ENCODE measurements around the gene N4BP2L2.

N4BP2L2 gene

DNA sequence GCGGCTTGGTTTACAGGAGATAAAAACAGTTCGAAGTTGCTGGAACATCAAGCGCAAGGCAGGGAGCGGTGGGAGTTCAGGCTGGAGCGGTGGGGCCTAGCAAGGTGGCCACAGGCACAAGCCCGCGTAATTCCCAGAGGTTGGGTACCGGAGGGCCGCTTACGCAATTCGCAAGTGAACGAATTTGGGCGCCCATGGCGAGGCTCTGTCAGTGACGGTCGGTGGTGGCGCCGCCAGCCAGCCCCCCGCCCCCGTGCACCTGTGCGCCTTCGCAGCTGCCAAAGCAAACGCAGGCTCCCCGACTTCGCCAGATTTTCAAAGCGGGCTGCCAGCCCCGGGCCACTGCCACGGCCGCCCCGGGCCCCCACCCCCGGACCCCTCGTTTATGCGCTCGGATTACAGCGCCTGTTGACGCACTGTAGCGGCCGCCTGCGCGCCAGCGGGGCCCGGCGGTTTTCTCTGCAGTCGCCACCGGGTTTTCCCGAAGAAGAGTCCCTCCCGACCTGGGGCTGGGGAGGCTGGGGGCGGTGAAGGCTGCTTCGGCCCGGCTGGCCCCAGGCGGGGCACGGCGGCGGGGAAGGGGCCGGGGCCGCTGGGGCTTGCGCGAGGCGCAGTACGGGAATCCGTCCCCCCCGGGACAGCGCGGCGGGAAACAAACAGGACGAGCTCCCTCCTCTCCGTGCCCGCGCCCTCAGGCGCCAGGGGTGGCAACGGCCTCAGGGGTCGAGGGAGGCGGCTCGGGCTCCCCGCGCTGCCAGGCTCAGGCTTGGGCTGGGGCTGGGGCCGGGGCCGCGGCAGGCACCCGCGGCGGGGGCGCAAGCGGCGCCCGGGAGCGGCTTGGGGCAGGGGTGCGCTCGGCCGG lies 111.4 kb downstream of the N4BP2L2 start:
- DNase-seq, result peak in 43 of 56 donors; percentile 26 to 71 (median 46)

DNA sequence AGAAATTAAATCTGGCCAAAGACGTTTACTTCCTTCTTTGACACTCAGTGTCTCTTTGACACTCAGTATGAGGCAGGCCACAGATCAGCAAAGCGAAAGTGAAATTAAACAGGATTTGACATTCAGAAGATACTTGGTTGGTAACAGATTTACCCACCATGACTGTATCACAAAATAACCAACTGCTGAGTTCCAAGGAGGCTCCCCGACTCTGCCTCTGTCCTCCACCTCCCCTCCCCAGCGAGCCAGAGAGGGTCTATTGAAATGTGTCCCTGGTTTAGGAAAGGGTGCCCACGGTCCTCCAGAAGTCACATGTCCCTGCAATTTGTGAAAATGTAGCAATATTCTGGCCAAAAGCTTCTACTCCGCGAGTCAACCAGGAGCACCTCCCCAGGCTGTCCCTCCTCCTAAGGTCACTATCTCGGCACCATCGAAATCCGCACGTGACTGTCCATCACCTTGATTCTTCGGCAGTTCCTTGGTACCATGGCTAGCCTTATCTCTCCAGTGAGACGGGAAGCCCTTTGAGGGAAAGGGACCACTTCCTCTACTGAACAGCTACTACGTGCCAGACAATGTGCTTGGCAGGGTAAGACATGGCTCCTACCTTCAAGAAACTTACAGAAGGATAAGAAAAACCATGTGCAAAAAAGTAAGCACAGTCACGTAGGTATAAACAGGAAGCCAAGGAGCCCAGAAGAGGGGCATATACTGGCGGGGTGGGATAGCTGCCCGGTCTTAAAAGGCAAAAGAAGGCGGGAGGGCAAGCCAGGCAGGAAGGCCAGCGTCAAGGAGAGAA lies 112.2 kb downstream of the N4BP2L2 start:
- DNase-seq, result peak in 5 of 56 donors; percentile 22 to 50 (median 24)

DNA sequence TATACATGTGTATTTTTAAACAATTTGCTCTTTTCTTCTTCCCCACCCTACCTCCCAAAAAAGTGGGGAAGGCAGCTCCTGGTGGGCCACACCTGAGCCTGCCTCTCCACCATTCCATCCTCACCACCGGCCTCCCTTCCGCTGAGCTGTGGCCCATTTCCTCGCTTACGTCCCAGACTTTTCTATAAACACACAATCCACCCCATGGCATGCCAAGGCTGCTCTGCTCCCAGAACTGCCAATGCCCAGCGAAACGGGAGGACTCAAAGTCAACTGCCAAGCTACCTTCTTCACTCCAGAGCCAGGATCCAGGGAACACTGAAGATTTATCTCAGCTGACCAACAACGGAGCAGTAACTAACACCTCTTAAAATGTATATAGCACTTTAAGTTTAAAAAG lies 113.4 kb downstream of the N4BP2L2 start:
- no peak for DNase-seq

DNA sequence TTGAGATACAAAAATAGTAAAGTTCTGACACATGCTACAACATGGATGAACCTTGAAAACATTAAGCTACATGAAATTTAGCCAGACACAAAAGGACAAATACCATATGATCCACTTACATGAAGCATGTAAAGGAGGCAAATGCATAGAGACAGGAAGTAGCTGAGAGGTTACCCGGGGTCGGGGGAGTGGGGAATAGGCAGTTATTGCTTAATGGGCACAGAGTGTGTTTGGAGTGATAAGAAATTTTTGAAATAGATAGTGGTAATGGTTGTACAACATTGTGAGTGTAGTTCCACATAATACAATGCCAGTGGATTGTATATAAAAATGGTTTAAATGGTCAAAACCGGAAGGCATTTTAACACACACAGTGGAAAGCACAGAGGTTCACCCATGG lies 115.0 kb downstream of the N4BP2L2 start:
- no peak for DNase-seq

DNA sequence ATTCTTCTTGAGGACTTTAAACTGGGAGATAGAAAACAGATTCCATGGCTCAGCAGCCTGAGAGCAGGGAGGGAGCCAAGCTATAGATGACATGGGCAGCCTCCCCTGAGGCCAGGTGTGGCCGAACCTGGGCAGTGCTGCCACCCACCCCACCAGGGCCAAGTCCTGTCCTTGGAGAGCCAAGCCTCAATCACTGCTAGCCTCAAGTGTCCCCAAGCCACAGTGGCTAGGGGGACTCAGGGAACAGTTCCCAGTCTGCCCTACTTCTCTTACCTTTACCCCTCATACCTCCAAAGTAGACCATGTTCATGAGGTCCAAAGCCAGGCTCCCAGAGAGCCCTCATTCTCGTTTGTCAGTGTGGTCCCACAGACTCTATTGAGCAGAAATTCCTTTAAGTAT lies 118.7 kb downstream of the N4BP2L2 start:
- no peak for DNase-seq

DNA sequence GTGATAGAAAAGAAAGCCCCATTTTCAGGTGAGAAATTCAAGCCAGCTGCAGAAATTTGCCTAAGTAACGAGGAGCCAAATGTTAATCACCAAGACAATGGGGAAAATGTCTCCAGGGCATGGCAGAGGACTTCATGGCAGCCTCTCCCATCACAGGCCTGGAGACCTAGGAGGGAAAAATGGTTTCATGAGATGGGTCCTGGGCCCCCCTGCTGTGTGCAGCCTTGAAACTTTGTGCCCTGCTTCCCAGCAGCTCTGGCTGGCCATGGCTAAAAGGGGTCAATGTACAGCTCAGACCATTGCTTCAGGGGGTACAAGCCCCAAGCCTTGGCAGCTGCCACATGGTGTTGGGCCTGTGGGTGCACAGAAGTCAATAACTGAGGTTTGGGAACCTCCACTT lies 120.6 kb downstream of the N4BP2L2 start:
- DNase-seq, result no peak

DNA sequence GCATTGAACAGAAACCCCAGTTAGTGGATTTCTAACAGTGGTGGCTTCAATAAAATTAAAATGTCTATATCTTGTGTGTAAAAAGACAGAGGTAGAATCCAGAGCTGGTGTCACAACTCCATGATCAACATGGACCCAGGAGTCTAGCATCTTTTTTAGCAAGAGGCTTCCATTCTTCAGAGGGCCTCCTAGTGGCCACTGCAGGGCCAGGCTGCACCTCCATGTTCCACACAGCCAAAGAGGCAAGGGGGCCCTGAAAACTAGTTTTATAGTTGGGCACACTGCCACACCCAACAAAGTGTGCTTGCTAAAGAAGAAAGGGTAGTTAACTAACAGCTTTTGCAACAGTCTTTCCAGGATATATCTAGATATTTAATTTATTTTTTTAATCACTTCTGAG lies 123.6 kb downstream of the N4BP2L2 start:
- DNase-seq, result no peak

DNA sequence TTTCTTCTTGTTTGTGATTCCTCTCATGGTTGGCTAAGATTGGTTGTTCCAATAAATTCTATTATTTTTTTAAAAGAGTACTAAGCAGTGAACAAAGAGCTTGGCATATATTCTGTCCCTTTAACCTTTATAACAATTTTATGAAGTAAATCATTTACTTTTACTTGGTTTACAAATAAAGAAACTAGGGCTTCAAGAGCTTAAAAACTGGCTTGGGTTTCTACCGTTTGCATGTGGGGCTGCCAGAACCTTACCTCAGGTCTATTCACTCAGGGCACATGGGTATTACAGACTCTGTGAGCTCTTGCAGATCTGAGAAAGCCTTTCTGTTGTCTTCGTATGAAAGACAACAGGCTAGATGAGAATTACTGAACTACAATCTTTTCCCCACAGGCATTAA lies 124.0 kb downstream of the N4BP2L2 start:
- no peak for DNase-seq

DNA sequence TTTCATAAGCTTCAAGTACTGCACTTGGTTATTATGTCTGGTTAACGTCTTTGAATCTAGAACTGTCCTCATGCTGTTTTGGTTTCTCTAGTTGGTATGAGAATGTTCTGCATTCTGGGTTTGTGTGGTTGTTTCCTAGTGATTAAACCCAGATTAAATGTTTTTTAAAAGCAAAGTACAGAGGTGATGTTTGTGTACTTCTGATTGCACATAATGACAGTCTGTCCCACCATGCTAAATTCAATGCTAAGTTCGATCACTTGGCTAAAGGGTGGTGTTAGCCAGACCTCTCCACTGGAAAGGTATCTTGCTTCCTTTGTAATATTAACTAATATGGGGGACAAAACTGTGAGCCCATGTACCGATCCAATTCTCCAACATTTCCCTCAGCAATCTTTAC lies 125.3 kb downstream of the N4BP2L2 start:
- no peak for DNase-seq

DNA sequence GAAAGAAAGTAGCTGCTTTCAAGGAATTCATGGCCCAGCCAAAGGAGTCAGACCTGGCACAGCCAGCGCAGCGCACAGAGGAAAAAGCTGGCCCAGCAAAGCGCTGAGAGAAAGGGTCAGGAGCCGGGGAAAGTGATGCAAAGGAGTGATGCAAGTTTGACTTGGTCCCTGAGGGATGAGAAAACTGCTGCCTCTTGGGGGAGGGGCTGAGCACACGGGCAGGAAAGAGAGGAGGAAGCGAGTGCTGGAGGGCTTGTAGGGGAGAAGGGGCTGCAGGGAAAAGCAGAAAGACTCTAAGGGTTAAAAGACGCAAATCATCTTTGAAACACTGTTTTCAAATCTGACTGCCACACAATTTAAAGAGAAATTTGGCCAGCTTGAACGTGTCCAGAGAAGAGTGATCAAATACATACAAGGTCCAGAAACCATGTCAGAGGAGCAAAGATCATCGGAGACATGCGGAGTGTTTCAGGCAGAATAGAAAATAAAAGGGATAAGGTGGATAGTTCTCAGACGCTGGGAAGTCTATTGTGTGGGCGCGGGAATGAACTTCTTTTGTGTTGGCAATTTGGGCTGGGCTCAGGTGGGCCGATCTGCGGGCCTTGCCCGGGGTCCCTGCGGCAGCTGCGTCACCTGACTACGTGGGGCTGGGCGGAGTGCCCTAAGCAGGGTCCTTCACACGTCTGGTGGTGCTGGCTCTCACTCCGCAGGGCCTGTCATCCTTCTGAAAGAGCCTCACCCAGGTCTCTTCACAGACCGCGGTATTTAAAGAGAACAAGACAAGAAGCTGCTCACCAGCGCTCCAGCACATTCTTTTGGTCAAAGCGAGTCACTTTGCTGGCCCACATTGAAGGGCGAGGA lies 128.8 kb downstream of the N4BP2L2 start:
- peak in 9 of 56 donors; percentile 5 to 51 (median 24) for DNase-seq

DNA sequence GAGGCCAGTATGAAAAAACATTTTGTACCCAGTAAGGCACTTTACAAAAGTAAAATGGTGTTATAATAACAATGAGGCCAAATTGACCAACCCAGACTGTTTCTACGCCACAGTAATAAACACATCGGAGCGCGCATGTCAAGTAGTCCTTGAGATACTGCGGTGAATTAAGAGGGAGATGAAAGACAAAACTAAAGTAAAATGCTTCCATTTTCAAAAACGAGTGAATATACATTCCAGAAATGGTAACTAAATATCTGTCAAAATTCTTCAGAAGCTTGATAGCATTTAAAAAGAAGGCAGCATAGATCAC lies 129.6 kb downstream of the N4BP2L2 start:
- no peak for DNase-seq

DNA sequence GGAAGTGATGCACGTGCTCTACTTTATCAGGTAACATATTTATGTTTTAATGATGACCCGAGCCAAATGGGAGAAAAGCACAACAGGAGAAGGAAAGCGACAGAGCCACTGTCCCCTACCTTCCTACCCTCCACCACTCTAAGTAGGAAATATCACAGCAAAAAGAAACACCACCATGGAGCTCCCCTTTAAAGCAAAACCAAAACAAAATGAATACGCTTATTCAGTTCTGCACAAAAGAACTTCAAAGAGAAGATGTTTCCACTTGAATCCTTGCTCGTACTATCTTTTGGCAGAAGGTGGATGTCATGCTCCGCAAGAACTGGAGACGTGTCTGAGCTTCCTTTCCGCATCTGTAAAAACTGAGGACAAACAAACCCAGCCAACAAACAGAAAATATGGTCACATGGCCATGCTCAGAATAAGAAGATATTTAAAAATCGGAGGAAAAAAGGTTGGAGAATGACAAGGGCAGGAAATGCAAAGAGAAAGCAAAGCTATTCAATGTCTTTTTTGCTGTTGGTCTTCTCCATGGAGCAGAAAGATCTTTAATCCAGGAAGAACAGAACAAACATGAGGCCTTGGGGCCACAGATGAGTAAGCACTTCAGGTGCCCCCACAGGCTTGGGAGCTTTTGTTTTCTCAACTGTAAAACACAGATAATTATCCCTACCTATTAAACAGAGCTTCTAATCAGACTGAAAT lies 130.1 kb downstream of the N4BP2L2 start:
- no peak for DNase-seq

DNA sequence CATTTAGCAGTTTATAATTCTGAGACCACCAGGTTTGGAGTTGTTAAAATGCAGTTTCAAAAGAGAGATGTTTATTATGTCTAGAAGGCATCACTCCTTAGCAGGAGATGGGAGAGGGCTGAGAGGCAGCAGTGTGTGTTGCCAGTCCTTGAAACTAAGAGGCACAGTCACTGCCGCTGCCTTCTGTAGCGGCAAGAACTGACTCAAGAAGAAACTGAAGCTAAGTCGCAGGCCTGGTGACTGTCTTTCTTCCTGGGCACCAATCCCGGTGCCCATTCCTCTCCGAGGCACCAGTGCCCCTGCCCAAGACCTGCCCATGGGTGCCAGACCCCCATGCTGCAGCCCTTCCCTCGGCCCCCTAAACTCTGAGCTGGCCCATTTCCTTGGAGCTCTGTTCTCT lies 130.7 kb downstream of the N4BP2L2 start:
- no peak for DNase-seq

DNA sequence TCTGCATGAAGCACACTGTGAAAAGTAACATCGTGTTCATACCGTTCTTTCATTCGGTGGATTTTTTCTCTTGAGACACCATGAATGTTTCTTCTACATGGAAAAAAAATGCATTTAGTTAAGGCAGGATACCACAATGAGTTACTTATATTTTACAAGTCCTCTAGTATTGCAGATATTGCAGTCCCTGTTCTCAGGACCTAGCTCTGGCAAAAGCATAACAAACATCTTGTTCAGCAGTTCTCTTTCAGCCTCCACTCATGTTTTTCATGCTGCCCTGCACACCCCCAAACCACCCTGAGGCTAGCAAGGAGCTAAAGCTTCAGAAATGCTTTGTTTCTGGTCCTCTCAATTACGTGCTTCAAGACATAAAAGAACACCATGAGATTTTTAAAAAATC lies 135.5 kb downstream of the N4BP2L2 start:
- no peak for DNase-seq

DNA sequence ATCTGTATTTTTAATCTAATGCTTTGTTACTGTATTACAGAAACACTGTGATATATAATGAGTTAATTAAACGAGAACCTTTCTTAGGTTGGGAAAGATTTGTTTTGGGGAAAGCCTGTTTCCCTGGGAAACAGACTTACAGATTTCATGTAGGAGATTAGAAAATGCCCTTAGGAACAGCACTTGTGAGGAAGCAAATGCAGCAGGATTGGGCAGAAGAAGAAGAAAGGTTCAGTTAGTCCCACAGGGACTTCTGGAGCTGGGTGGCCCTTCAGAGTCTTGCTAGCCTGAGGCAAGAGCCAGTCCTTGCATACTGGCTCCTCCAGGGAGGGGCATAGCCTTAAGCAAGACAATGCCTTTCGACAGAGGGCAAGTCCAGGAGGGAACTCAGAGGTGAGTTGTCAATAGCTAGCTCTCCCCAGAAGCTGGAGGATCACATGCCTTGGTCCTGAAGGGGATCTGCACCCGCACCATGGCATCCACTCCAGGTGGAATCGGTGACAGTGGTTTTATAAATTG lies 147.4 kb downstream of the N4BP2L2 start:
- no peak for DNase-seq

DNA sequence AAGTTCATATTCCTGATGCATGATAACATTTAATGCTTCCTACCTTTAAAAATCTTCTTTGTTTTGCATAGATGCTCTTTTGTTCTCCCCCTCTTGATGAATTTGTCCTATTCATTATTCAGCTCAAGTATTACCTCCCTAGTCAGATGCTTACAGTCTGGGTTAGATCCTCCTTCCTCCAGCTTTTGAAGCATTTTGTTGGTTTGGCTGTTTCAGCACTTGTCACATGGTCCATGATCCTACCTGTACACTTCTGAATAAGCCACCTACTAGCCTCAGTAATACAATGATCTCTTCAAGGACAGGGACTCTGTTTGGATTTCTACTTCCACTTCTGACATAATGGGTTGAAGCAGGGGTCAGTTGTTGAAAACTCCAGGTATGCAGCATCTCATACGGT lies 148.1 kb downstream of the N4BP2L2 start:
- DNase-seq, result no peak

DNA sequence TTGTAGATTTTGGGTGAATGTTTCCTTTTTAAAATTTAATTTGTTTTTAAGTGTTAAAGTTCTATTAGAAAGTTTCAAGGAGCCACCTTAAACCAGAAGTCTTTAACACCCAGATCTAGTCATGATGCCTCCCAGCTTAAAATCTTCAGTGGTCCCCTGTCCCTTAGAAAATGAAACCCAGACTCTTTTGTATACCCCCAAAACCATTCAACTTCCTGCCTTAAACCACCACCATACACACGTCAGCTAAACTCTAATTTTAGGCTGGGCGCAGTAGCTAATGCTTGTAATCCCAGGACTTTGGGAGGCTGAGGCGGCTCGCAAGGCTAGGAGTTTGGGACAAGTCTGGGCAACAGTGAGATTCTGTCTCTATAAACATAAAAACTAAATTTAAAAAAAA lies 148.5 kb downstream of the N4BP2L2 start:
- DNase-seq, result no peak

DNA sequence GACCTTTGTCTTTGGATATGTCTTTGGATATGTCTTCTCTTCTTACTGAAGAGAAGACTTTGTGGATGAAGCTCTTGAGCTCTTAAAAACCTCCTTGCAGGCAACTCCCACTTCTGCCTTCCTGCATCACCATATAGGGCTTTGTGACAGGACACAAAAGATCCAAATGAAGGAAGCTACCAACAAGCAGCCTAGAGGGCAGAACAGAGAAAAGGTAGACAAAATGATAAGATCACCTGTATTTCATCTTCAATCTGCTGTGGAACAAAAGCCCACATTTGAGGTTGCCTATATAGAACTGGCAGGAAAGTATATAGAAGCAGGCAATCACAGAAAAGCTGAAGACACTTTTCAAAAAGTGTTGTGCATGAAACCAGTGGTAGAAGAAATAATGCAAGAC lies 153.2 kb downstream of the N4BP2L2 start:
- DNase-seq, result no peak

DNA sequence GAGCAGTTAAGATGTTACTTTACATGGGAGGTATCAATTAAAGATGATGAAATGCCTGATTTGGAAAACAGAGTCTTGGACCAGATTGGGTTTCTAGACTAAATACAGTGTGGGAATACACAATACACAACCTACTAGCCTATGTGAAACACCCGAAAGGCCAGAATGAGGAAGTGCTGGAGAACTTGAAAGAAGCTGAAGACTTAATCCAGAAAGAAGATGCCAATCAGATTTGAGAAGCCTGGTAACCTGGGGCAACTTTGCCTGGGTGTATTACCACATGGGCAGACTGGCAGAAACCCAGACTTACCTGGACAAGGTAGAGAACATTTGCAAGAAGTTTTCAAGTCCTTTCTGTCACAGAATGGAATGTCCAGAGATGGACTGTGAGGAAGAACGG lies 153.9 kb downstream of the N4BP2L2 start:
- no peak for DNase-seq

DNA sequence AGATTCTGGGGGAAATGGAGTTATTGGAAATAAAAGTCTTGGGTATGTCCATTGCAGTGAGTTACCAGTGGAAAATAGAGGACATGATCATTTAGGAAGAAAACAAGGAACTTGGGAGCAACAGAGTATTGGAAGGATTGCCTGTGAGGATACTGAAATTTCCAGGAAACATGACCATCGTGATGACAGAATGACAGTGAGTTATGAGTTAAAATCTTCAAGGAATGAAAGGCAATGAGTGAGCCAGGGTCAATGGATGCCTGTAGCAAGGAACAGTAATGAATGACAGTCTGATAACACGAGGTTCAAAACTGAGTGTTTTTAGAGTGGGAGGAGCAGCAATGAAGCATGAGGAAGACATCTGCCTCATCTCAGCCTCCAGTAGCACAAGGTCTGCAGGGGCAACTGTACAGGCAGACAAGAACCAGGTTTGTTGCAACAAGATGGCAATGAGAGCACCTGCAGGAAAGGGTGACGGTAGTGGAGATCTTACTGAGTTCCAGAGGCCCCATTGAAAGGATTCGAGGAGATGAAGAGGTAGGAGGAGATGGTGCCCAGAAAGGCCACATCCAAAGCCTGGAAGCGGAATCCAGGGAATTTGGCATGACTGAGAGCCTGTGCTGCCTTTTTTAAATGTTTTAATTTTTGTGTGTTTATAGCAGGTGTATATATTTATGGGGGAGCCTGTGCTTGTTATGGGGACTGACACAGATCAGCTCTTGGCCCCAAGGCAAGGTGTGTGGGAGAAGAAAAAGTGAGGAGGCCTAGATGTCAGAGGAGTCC lies 154.6 kb downstream of the N4BP2L2 start:
- no peak for DNase-seq
